ENCODE data around the gene CYP2R1. TPM values are rescaled to one million over a fixed set of nuclear protein-coding genes. Genes with fewer than 3 reads are reported as not detected.

The CYP2R1 gene
- total RNA-seq, 4 donors from 2014 or later = 13.5 to 22.7 (median 14.9) TPM

DNA sequence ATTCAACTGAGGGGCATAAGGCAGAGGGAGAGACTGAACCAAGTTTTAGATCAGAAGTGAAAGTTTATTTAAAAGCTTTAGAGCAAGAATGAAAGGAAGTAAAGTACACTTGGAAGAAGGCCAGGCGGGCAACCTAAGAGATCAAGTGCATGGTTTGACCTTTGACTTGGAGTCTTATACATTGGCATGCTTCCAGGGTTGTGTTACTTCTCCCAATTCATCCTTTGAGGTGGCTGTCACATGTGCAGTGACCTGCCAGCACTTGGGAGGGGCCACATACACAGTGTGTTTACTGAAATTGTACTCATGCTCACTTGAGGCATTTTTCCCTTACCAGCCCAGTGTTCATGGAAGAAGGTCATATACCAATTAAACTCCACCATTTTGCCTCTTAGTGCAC is 30.4 kb downstream of the CYP2R1 start:
- Histone ChIP-seq H3K4me1 (no peaks in the 10 kb centered on the region), H3K4me3 (no peak overlapping the region), H3K9me3 (no peaks in the 10 kb centered on the region), H3K36me3 (peaks cover 0 to 13% of the 10 kb centered on the region in 2 donors), H3K27ac (no peak overlapping the region), H3K27me3 (no peaks in the 10 kb centered on the region)
- TF ChIP-seq, protein P1, sequence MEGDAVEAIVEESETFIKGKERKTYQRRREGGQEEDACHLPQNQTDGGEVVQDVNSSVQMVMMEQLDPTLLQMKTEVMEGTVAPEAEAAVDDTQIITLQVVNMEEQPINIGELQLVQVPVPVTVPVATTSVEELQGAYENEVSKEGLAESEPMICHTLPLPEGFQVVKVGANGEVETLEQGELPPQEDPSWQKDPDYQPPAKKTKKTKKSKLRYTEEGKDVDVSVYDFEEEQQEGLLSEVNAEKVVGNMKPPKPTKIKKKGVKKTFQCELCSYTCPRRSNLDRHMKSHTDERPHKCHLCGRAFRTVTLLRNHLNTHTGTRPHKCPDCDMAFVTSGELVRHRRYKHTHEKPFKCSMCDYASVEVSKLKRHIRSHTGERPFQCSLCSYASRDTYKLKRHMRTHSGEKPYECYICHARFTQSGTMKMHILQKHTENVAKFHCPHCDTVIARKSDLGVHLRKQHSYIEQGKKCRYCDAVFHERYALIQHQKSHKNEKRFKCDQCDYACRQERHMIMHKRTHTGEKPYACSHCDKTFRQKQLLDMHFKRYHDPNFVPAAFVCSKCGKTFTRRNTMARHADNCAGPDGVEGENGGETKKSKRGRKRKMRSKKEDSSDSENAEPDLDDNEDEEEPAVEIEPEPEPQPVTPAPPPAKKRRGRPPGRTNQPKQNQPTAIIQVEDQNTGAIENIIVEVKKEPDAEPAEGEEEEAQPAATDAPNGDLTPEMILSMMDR (IDR thresholded peaks at IDR 0.05) = no peak
- TF ChIP-seq POLR2A (IDR thresholded peaks at IDR 0.05) (no peak), EP300 (IDR thresholded peaks at IDR 0.05) (no peak), POLR2AphosphoS5 (IDR thresholded peaks at IDR 0.05) (no peak)
- WGBS, 2 donors (ENCODE audit: low coverage in 1 of 2) = 75% methylated on average over 1 of the region's 1 CpG; no CpG with 5 or more reads in 1 of the 2 donors
- no peak for ATAC-seq

DNA sequence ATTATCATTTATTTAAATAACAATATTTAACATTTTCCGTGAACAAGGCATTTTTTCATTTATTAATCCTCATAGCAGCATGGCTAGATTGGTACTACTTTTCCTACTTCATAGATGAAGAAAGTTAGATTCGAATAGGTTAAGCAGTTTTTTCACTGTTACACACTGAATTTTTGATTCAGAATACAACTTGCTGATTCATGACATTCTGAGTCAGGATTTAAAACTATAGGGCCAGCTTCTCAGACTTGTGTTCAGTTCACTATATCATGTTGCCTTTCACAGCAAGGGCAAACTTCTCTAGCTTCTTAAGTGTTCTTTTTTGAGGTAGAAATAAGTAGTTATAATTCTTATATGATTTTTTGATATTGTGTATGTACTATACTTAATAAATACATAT is 31.5 kb downstream of the CYP2R1 start:
- no peaks in the 10 kb centered on the region for H3K27me3 ChIP-seq
- no peaks in the 10 kb centered on the region for H3K9me3 ChIP-seq
- peaks cover 0 to 13% of the 10 kb centered on the region in 2 donors for H3K36me3 ChIP-seq
- H3K27ac ChIP-seq = no peak overlapping the region
- no peak overlapping the region for H3K4me3 ChIP-seq
- no peaks in the 10 kb centered on the region for H3K4me1 ChIP-seq
- WGBS, 2 donors (ENCODE audit: low coverage in 1 of 2) = 94 to 100% methylated on average over 2 of the region's 2 CpGs
- ATAC-seq = no peak
- TF ChIP-seq POLR2AphosphoS5 (IDR thresholded peaks at IDR 0.05) = no peak
- TF ChIP-seq, protein P1 (IDR thresholded peaks at IDR 0.05) = no peak

GRCh38 chr11:14858404-14858803 is 33.6 kb downstream of the CYP2R1 start:
- ATAC-seq = no peak
- Histone ChIP-seq H3K36me3 (peaks cover 0 to 7% of the 10 kb centered on the region in 2 donors), H3K4me1 (no peaks in the 10 kb centered on the region), H3K4me3 (no peak overlapping the region), H3K27me3 (no peaks in the 10 kb centered on the region), H3K27ac (no peak overlapping the region), H3K9me3 (no peaks in the 10 kb centered on the region)
- WGBS, 2 donors (ENCODE audit: low coverage in 1 of 2) = 77 to 100% methylated on average over 1 of the region's 1 CpG
- TF ChIP-seq, protein P1 (IDR thresholded peaks at IDR 0.05) = no peak
- no peak for TF ChIP-seq POLR2A (IDR thresholded peaks at IDR 0.05)
- no peak for TF ChIP-seq EP300 (IDR thresholded peaks at IDR 0.05)
- TF ChIP-seq POLR2AphosphoS5 (IDR thresholded peaks at IDR 0.05) = no peak

DNA sequence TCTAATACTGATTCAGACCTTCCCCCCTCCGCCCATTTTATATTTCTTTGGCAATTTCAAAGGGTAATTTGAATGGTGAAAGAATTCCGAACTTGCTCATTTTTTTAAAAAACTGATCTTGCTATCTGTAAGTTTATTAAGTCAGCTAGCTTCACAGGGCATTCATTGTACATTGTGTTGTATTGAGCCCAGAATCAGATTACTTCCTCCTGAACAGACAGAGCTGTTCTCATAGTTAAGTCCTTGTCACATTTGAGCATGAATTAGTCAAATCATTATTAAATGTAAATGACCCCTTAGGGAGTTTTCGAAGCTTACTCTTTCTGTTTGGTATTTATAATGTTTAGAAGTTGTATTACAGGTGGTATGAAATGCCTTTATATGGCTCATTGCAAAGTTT is 34.4 kb downstream of the CYP2R1 start:
- TF ChIP-seq EP300 (IDR thresholded peaks at IDR 0.05) (no peak), POLR2A (IDR thresholded peaks at IDR 0.05) (no peak), POLR2AphosphoS5 (IDR thresholded peaks at IDR 0.05) (no peak)
- TF ChIP-seq, protein P1 (IDR thresholded peaks at IDR 0.05) = no peak
- no peaks in the 10 kb centered on the region for H3K36me3 ChIP-seq
- H3K9me3 ChIP-seq = no peaks in the 10 kb centered on the region
- ATAC-seq = no peak
- H3K27me3 ChIP-seq = no peaks in the 10 kb centered on the region
- H3K27ac ChIP-seq = no peak overlapping the region
- H3K4me3 ChIP-seq = no peak overlapping the region
- 84% methylated on average over 3 of the region's 3 CpGs for WGBS, 2 donors (ENCODE audit: low coverage in 1 of 2)
- no peaks in the 10 kb centered on the region for H3K4me1 ChIP-seq

DNA sequence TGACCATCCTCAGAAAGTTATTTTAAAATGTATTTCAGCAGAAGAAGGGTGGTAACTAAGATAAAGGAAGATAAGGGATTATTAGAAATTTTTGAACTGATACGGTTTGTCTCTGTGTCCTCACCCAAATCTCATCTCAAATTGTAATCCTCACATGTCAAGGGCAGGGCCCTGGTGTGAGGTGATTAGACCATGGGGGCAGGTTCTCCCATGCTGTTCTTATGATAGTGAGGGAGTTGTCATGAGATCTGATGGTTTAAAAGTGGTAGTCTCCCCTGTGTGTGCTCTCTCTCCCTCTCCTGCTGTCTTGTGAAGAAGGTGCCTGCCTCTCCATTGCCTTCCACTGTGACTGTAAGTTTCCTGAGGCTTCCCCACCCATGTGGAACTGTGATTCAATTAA is 36.1 kb downstream of the CYP2R1 start:
- ATAC-seq = no peak
- no peaks in the 10 kb centered on the region for H3K36me3 ChIP-seq
- H3K4me1 ChIP-seq = no peaks in the 10 kb centered on the region
- 90 to 93% methylated on average over 1 of the region's 1 CpG for WGBS, 2 donors (ENCODE audit: low coverage in 1 of 2)
- H3K27ac ChIP-seq = no peak overlapping the region
- no peaks in the 10 kb centered on the region for H3K9me3 ChIP-seq
- no peaks in the 10 kb centered on the region for H3K27me3 ChIP-seq
- no peak for TF ChIP-seq POLR2AphosphoS5 (IDR thresholded peaks at IDR 0.05)
- no peak for TF ChIP-seq EP300 (IDR thresholded peaks at IDR 0.05)
- no peak for TF ChIP-seq POLR2A (IDR thresholded peaks at IDR 0.05)
- H3K4me3 ChIP-seq = no peak overlapping the region

Measured in gastroesophageal sphincter (tissue), 4 donors.